Lung (tissue), 12 donors: Measurements from ENCODE around the gene SDF2L1. TPM values are rescaled to one million over a fixed set of nuclear protein-coding genes. Genes with fewer than 3 reads are reported as not detected.

Source experiments
- ATAC-seq: fragments of 200-7000 bp; cut with Tn5 transposase; one replicate; pipeline ENCODE4 v1.9.1; 2020; ENCODE audit warnings: moderate number of reproducible peaks; ENCODE audit not compliant: insufficient read depth, low FRiP score
- DNase-seq, 3 donors: peaks; one replicate each; pipeline ENCODE4 v3.0.0-alpha.2; 2013 to 2017
- H3K27ac ChIP-seq, 2 donors: one replicate each; pipeline ENCODE4 v1.5.1; 2013; ENCODE audit warnings: mild to moderate bottlenecking in 2 of 2, moderate library complexity in 2 of 2, control low read depth in 1 of 2, inconsistent platforms in 1 of 2, low read depth in 1 of 2, low read length in 1 of 2
- H3K27me3 ChIP-seq, 3 donors: one replicate each; pipeline ENCODE4 v1.5.1; 2013; ENCODE audit warnings: low read length in 2 of 3; ENCODE audit not compliant: control insufficient read depth in 3 of 3, insufficient read depth in 3 of 3
- H3K36me3 ChIP-seq, 4 donors: one replicate each; pipeline ENCODE4 v1.5.1; 2013; ENCODE audit warnings: low read length in 4 of 4, mild to moderate bottlenecking in 1 of 4, moderate library complexity in 1 of 4; ENCODE audit not compliant: control insufficient read depth in 4 of 4, insufficient read depth in 4 of 4
- H3K4me1 ChIP-seq, 5 donors: one replicate each; pipeline ENCODE4 v1.5.1; 2013; ENCODE audit warnings: low read length in 5 of 5, mild to moderate bottlenecking in 2 of 5, moderate library complexity in 1 of 5; ENCODE audit not compliant: control insufficient read depth in 5 of 5, insufficient read depth in 5 of 5
- H3K4me3 ChIP-seq: one replicate; pipeline ENCODE4 v1.5.1; 2013; ENCODE audit warnings: mild to moderate bottlenecking, control low read depth, moderate library complexity
- H3K9ac ChIP-seq, 2 donors: one replicate each; pipeline ENCODE4 v1.5.1; 2013; ENCODE audit warnings: low read length in 2 of 2, control low read depth in 1 of 2; ENCODE audit not compliant: insufficient read depth in 1 of 2
- H3K9me3 ChIP-seq, 4 donors: one replicate each; pipeline ENCODE4 v1.5.1; 2013; ENCODE audit warnings: low read length in 3 of 4, mild to moderate bottlenecking in 1 of 4, moderate library complexity in 1 of 4; ENCODE audit not compliant: control insufficient read depth in 4 of 4, insufficient read depth in 3 of 4
- WGBS, 2 donors: extraction: QIAGEN DNeasy Blood & Tissue Kit; methylation state at CpG; one replicate each; pipeline ENCODE4 v1.1.7; 2013; 5-methylcytosine and 5-hydroxymethylcytosine counted together
- polyA plus RNA-seq, 2 donors: library from polyadenylated mRNA; stranded (reverse); fragments of 200-250 nt; gene quantifications; one replicate each; pipeline ENCODE4 v1.2.1, GENCODE V29; 2013
- total RNA-seq, 2 donors: library from RNA; depleted of rRNA in 1 of 2; stranded (reverse); fragments of >200 nt in 1 of 2; gene quantifications; one replicate each; pipeline ENCODE4 v1.2.1, GENCODE V29; 2014 to 2021
- TF ChIP-seq, protein P1 (sequence below): IDR thresholded peaks from 2 replicates; pipeline ENCODE4 v1.5.1; 2012; ENCODE audit warnings: mild to moderate bottlenecking; ENCODE audit errors: control extremely low read depth, extremely low read depth
- donor health status: control.
- donor health status: control.
- donor health status: Bipolar disorder and iron deficiency.
- donor health status: healthy.
- donor health status: DM: yes; HTN: yes; CAD: no.

The SDF2L1 gene
- total and polyA plus RNA-seq, 4 donors = 7.3 to 200 (median 78.1) TPM

DNA sequence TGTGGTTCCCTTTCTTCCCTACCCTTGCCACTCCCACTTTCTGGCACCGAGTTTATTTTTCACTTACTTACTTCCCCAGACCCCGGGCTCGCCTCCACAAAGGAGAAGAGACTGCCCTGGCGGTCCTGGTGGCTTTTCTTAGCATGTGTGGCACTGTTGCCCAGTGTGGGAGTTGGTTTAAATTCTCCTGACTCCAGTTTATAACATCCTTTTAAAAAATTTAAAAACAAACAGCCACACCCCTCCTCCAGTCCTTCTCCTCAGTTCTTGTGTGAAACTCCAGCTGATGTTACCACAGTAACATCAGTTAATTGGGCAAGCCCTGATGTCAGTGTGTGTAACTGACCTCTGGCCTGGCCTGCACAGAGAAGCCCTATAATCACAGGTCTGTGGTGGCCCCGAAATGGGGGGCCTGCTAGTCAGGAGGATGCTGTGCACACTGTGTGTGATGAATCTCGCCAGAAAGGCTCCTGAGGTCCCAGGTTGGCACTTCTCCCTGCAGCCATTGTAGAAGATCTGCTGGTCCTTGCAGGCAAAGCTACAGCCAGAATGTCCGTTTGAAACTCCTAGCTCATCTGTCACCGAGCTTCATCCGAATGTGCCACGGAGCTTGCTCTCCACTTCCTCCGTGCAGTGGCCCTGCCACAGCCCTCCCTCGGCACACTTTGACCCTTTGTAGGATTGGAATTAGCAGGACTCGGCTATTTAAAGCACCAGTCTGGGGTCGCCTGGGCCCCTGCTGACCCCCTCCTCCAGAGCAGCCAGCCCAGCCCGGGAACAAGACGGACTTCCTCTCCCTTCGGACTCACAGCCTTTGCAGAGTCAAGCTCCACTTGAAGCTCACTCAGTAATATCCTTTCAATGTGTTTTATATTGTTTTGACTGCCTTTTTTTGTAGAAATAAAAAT is 19.8 kb upstream of the SDF2L1 start:
- Histone ChIP-seq H3K4me1 (peaks cover 0 to 14% (median 2%) of the 10 kb centered on the region in 5 donors), H3K4me3 (no peak overlapping the region), H3K27ac (peak overlapping the region in 1 of 2 donors; percentile 9), H3K9ac (no peak overlapping the region), H3K27me3 (no peaks in the 10 kb centered on the region), H3K36me3 (peaks cover 0 to 28% (median under 1%) of the 10 kb centered on the region in 4 donors), H3K9me3 (no peaks in the 10 kb centered on the region)
- TF ChIP-seq, protein P1, sequence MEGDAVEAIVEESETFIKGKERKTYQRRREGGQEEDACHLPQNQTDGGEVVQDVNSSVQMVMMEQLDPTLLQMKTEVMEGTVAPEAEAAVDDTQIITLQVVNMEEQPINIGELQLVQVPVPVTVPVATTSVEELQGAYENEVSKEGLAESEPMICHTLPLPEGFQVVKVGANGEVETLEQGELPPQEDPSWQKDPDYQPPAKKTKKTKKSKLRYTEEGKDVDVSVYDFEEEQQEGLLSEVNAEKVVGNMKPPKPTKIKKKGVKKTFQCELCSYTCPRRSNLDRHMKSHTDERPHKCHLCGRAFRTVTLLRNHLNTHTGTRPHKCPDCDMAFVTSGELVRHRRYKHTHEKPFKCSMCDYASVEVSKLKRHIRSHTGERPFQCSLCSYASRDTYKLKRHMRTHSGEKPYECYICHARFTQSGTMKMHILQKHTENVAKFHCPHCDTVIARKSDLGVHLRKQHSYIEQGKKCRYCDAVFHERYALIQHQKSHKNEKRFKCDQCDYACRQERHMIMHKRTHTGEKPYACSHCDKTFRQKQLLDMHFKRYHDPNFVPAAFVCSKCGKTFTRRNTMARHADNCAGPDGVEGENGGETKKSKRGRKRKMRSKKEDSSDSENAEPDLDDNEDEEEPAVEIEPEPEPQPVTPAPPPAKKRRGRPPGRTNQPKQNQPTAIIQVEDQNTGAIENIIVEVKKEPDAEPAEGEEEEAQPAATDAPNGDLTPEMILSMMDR = no peak
- peak in 1 of 3 donors; percentile 27 for DNase-seq
- WGBS, 2 donors = 46 to 67% methylated on average over 17 of the region's 17 CpGs
- no peak for ATAC-seq

GRCh38 chr22:21622919-21623647 is 19.0 kb upstream of the SDF2L1 start:
- Histone ChIP-seq H3K9ac (no peak overlapping the region), H3K36me3 (peaks cover 0 to 28% (median under 1%) of the 10 kb centered on the region in 4 donors), H3K27me3 (no peaks in the 10 kb centered on the region), H3K4me1 (peaks cover 0 to 14% (median 2%) of the 10 kb centered on the region in 5 donors), H3K27ac (no peak overlapping the region), H3K4me3 (no peak overlapping the region), H3K9me3 (no peaks in the 10 kb centered on the region)
- ATAC-seq (no peak), DNase-seq (no peak)
- TF ChIP-seq, protein P1 = no peak
- WGBS, 2 donors = 91 to 92% methylated on average over 23 of the region's 23 CpGs

DNA sequence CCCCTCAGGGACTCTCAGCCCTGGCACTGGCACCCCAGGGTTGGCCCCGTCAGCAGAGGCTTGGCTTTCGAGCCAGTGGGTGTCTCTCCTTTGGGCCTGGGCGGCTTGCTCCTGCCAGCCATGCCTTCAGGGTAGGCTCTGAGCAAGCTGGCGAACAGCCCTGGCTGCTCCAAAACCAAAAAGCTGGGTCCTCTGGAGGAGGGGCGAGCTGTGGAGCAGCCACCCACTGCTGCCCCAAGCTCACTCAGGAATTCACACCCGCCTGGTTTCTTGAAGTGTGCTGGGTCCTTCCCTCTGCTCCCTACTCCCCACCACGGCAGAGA is 18.5 kb upstream of the SDF2L1 start:
- Histone ChIP-seq H3K27ac (no peak overlapping the region), H3K9me3 (no peaks in the 10 kb centered on the region), H3K27me3 (no peaks in the 10 kb centered on the region), H3K4me1 (peaks cover 0 to 14% (median 4%) of the 10 kb centered on the region in 5 donors), H3K9ac (no peak overlapping the region), H3K4me3 (no peak overlapping the region), H3K36me3 (peaks cover 0 to 28% (median under 1%) of the 10 kb centered on the region in 4 donors)
- 93 to 95% methylated on average over 7 of the region's 7 CpGs for WGBS, 2 donors
- TF ChIP-seq, protein P1 = no peak
- no peak for DNase-seq
- ATAC-seq = no peak
